HL-60 (cell line): ENCODE data around the gene RERE.

Source experiments
- DNase-seq, 2 experiments: peaks; one replicate each; pipeline ENCODE4 v3.0.0-alpha.2; 2010 to 2020; ENCODE audit warnings: low read depth in 1 of 2, low spot score in 1 of 2
- H3K27ac ChIP-seq: fragments of 250-450 bp; sonication (Bioruptor Pico); replicated peaks from 2 replicates; pipeline ENCODE4 v1.5.1; 2020; ENCODE audit warnings: mild to moderate bottlenecking, moderate library complexity
- H3K27me3 ChIP-seq: fragments of 250-450 bp; sonication (Bioruptor Pico); 2 replicates; pipeline ENCODE4 v1.5.1; 2021; ENCODE audit warnings: mild to moderate bottlenecking, moderate library complexity; ENCODE audit not compliant: insufficient read depth, poor library complexity, severe bottlenecking
- H3K4me3 ChIP-seq: replicated peaks from 2 replicates; pipeline ENCODE4 v1.5.1; 2011; ENCODE audit warnings: mild to moderate bottlenecking, control low read depth, low read length; ENCODE audit not compliant: insufficient read depth
- CTCF ChIP-seq: IDR thresholded peaks from one replicate; pipeline ENCODE4 v1.5.1; 2011; ENCODE audit warnings: low read length, control low read depth, inconsistent platforms; ENCODE audit not compliant: insufficient read depth
- GABPA ChIP-seq: IDR thresholded peaks from 2 replicates; pipeline ENCODE4 v1.6.1; 2012; ENCODE audit warnings: low read depth
- POLR2AphosphoS5 ChIP-seq: IDR thresholded peaks from 2 replicates; pipeline ENCODE4 v1.6.1; 2012; ENCODE audit warnings: low read depth
- REST ChIP-seq: IDR thresholded peaks from 2 replicates; pipeline ENCODE4 v1.6.1; 2012; ENCODE audit warnings: low read depth; ENCODE audit not compliant: insufficient replicate concordance
- SPI1 ChIP-seq: IDR thresholded peaks from 2 replicates; pipeline ENCODE4 v1.6.1; 2012; ENCODE audit warnings: low read depth, mild to moderate bottlenecking, borderline replicate concordance

The RERE gene

GRCh38 chr1:8389958-8390535 lies 427.4 kb downstream of the RERE start:
- no peaks in the 10 kb centered on the region for H3K27me3 ChIP-seq
- no peak for DNase-seq
- TF ChIP-seq GABPA (no peak), CTCF (no peak), POLR2AphosphoS5 (no peak), SPI1 (no peak), REST (no peak)
- H3K4me3 ChIP-seq: no peak overlapping the region
- H3K27ac ChIP-seq: no peak overlapping the region

GRCh38 chr1:8388732-8389562 lies 428.5 kb downstream of the RERE start:
- no peak for DNase-seq
- no peak for TF ChIP-seq POLR2AphosphoS5
- TF ChIP-seq SPI1: no peak
- TF ChIP-seq GABPA: no peak
- no peak for TF ChIP-seq REST
- Histone ChIP-seq H3K4me3 (no peak overlapping the region), H3K27ac (peak overlapping the region; percentile 47), H3K27me3 (no peaks in the 10 kb centered on the region)

- Histone ChIP-seq H3K27ac (peak overlapping the region; percentile 14), H3K4me3 (no peak overlapping the region), H3K27me3 (no peaks in the 10 kb centered on the region)
- no peak for DNase-seq
- TF ChIP-seq GABPA: no peak
- TF ChIP-seq CTCF: no peak
- TF ChIP-seq REST: no peak
- no peak for TF ChIP-seq POLR2AphosphoS5
- TF ChIP-seq SPI1: no peak
Observed at GRCh38 chr1:8386247-8386646, 431.2 kb downstream of the RERE start.
